ENCODE results near the gene SYTL3.

GRCh38 chr6:158768436-158768835 is 118.6 kb downstream of the SYTL3 start:
- TF ChIP-seq, protein P1, sequence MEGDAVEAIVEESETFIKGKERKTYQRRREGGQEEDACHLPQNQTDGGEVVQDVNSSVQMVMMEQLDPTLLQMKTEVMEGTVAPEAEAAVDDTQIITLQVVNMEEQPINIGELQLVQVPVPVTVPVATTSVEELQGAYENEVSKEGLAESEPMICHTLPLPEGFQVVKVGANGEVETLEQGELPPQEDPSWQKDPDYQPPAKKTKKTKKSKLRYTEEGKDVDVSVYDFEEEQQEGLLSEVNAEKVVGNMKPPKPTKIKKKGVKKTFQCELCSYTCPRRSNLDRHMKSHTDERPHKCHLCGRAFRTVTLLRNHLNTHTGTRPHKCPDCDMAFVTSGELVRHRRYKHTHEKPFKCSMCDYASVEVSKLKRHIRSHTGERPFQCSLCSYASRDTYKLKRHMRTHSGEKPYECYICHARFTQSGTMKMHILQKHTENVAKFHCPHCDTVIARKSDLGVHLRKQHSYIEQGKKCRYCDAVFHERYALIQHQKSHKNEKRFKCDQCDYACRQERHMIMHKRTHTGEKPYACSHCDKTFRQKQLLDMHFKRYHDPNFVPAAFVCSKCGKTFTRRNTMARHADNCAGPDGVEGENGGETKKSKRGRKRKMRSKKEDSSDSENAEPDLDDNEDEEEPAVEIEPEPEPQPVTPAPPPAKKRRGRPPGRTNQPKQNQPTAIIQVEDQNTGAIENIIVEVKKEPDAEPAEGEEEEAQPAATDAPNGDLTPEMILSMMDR (IDR thresholded peaks at IDR 0.05), result no peak
- no peak for TF ChIP-seq EP300 (IDR thresholded peaks at IDR 0.05)

Measured in stomach (tissue), 4 donors.